GM20431 (cell line): ENCODE measurements around the gene TCEAL5.
"Not testable (repeated sequence)": the region's sequence is repeated elsewhere in the genome, so short reads cannot be mapped to it uniquely, and the experiment has no call there.

ENCODE experiments used
- in situ Hi-C: fragments of 300-500 bp; cut with MseI, MboI; formaldehyde crosslinking; loops from one replicate; pipeline ENCODE4 v1.15.0; 2020; ENCODE audit warnings: low sequenced_read_pairs; ENCODE audit not compliant: unreplicated experiment

The TCEAL5 gene

DNA sequence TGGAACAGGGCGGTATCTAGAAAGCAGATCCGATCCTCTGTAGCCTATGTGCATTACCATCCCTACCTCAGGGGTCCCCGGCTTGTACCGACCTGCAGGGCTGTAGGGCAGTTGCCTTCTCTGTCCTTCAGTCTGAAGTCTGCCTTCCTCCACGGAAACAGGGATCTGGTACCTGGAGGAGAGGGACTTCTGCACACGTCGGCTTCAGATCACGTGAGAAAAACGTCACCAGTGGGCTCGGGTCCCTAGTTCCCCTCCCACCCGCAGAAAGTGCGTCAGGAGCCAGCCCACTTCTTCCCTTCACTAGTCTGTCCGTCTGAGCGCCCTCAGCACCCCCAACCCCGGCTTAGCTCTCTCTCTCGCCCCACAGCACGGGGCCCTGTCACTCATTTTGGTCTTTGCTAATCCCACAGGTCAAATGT is at the start of gene TCEAL5:
TCEAL5 (minus strand) TSS at position 170 of the 422 bp plus-strand sequence. CDS start 2,187 bp downstream, outside the sequence.
- in situ Hi-C loops, result no loop called here

DNA sequence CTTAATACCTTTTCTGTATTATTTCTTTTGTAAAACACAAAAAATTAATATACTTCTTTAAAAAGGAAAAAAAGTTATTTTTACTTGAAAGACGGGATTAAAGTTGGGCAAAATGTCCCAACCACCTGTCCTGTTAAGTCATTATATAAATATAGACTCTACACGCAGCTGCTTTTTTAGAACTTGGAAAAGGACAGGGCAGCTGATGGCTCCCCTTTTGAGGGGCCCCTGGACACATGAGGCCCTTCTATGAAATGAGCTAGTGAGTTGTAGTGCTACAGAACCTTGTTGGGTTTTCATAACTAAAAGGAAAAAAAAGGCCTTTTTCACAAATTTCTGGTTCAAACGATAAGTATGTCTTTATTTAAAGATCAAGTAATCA is 34.8 kb upstream of the TCEAL5 start:
- in situ Hi-C loops, result no loop called here

DNA sequence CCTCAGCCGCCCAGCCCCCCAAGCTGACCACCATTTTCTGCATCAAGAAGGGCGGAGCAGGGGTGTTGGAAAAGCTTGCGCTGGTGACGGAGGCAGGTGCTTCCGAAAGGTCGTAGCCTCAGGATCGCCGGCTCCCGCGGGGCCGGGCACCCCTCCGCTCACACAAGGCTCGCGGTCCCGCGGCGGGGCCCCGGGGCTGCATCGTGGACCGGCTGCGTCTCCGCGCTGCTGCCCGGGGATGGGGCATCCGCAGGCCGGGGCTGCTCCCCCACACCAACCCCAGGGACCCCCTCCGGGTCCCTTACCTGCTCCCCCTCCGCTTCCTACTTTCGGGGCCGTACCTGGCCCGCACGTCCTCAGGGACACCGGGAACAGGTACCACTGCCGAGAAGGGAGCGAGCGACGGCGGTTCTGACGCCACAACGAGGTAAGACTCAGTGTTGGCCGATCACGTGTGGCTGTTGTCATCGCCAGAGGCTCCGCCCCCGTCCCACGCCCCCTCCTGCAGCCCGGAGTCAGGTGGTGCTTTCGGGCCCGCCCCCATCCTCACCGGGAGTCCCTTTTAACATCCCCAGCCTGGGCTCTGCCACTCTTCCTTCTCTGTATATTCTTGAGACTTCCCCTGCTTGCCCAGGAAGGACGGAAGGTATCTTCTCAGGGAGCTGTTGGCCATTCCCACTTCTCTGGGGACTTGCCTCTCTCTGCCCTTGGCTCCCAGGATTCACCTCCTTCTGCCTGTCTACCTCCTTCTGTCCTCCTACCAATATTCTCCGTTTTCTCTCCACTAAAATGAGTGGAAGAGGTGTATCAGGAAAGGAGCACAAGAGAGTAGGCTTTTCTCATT is 34.2 kb upstream of the TCEAL5 start, which contains the start of gene BEX2:
BEX2 (minus strand) TSS at position 436 of the 844 bp plus-strand sequence. CDS start 1,014 bp downstream, outside the sequence.
- in situ Hi-C loops, result no loop called here

GRCh38 chrX:103309860-103310554 is 33.5 kb upstream of the TCEAL5 start:
- in situ Hi-C loops, result no loop called here

DNA sequence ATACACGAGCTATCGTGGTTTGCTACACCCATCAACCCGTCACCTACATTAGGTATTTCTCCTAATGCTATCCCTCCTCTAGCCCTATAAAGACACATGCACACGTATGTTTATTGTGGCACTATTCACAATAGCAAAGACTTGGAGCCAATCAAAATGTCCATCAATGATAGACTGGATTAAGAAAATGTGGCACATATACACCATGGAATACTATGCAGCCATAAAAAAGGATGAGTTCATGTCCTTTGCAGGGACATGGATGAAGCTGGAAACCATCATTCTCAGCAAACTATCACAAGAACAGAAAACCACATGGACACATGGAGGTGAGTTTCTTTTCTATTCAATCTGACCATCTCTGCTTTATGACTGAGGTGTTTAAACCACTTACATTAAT is 29.1 kb upstream of the TCEAL5 start:
- in situ Hi-C loops, result not testable (repeated sequence)

- in situ Hi-C loops, result no loop called here
These were observed 28.2 kb upstream of the TCEAL5 start for GRCh38 chrX:103304705-103305104.

GRCh38 chrX:103293118-103293517 is 16.6 kb upstream of the TCEAL5 start:
- in situ Hi-C loops, result no loop called here

DNA sequence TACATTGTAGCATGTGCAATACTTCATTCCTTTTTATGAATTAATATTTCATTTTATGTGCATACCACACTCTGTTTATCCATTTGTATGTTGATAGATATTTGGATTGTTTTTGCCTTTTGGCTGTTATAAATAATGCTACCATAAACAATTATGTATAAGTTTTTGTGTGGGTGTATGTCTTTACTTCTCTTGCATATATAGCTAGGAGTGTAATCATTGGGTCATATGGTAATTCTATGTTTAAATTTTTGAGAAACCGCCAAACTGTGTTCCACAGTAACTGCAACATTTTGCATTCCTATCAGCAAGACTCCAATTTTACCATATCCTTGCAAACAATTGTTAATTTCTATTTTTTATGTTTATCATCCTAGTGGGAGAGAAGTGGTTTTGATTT is 3.1 kb upstream of the TCEAL5 start:
- in situ Hi-C loops, result no loop called here

DNA sequence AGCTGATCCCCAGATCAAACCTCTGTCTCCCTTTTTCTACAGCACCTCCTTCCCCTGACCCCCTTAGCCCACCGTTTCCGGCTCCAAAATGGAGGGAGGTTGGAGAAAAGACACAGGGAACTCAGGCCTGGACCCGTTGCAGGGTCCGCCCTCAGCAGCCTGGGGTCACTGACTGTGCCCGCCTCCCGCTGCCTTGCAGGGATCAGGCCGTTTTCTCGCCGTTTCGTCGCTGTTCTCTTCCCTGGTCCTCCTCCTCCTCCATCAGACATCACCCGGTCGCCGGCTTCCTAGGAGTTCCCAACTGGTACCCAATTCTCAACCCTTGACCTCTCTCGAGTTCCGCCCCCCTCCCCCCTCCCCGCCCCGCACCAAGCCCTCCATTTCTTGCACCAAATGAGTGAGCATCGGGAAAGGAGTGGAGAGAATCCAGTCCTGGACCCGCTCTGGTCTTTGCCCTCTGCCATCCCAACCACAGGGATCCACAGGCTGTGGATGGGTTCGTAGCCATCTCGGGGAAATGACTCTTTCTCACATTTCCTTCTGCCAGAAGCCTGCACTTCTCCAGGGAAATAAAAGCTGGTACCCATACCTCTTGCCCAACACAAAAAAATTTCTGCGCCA is 493 bp downstream of the TCEAL5 start:
- in situ Hi-C loops, result no loop called here

DNA sequence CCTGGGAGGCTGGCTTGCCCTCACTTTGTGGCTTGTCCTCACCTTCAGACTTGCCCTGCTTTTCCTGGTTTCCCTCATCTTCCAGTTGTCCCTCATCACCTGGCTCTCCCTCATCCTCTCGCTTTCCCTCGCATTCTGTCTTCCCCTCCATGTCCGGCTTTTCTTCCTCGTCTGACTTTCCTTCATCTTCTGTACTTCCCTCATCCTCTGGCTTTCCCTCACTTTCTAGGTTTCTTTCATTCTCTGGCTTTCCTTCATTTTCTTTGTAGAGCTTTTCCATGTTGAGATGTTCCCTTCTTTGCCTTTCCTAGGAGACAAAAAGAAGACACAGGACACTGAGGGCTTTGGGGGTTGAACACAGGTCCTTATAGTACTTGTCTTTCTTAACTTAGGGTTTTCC is 2.3 kb downstream of the TCEAL5 start:
- in situ Hi-C loops, result no loop called here

GRCh38 chrX:103258275-103258674 is 18.3 kb downstream of the TCEAL5 start:
- in situ Hi-C loops, result no loop called here

GRCh38 chrX:103256651-103257050 is 19.9 kb downstream of the TCEAL5 start:
- in situ Hi-C loops, result no loop called here

GRCh38 chrX:103254921-103255493 is 21.5 kb downstream of the TCEAL5 start, which contains the start of gene TCEAL8:
Gene TCEAL8 (minus strand): TSS chrX:103255155. CDS start chrX:103253979, 1,176 bp downstream.
- in situ Hi-C loops, result no loop called here

DNA sequence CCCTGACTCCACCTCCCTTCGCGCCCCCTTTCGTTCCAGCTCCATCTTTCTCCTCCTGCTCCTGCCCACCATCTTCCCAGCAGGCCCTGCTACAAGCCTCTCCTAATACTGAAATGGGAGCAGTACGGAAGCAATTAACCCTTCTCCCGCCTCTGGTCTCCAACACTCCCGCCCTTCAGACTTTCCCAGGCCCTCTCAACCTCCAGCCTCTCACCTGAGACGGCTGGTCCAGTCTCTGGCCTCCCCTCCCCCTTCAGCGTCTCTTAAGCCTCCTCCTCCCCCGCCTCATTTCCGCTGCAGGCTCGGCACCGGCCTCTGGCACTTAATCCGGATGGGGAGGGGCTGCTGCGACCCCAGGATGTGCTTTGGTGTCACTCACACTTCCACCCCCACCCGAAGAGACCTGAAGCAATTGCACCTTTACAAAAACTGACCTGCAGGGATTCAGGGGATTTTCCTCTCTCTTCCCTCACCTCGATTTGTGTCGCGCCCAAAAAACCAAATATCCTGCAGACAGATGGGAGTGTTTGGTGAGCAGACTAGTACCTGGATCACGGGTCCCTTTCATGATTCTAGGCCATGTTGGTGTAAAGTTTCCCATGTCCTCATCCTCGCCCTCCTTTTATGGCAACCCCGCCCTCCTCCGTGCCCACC is 22.3 kb downstream of the TCEAL5 start:
- in situ Hi-C loops, result no loop called here

DNA sequence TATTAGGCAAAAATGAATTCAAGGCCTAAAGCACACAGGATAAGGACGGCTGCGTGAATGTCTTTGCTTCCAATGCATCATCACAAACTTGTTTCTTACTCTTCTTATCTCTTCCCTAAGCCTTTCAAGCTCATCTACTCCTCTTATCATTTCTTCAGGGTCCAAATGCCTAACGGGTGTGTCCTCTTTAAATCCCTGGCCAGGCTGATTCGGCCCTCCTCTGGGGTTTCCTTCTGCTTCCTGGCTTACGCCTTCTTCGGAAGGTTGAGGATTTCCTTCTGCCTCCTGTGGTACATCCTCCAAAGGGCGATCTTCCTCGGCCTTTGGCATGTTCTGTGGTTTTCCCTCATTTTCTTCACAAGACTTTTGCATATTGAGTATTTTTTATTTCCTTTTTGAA is 22.9 kb downstream of the TCEAL5 start:
- in situ Hi-C loops, result no loop called here

- in situ Hi-C loops, result no loop called here
These were observed 25.6 kb downstream of the TCEAL5 start for GRCh38 chrX:103250977-103251376.

- in situ Hi-C loops, result no loop called here
These were observed 26.7 kb downstream of the TCEAL5 start for GRCh38 chrX:103249805-103250204.

- in situ Hi-C loops, result no loop called here
These were observed 28.0 kb downstream of the TCEAL5 start for GRCh38 chrX:103248553-103248952.

DNA sequence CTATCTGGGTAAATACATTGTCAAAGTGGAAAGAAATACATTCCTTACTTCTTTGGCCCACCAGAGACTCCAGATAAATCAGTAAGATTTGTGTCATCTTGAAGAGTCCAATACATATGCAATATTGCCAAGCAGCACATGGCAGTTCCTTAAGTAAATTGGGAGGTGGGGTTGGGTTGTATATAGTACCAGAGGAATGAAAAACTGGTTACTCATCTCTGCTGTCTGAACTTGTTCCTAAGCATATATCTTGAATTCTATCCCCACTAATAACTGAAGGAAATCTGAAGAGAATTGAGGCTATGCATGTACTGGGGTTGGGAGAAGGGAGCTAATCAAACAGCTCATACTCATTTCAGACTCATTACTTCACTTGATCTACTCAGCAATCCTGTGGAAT is 36.4 kb downstream of the TCEAL5 start:
- in situ Hi-C loops, result no loop called here

- in situ Hi-C loops, result no loop called here
These were observed 40.3 kb downstream of the TCEAL5 start for GRCh38 chrX:103236296-103236695.
